Natural killer cell (primary cell): ENCODE results near the gene CTIF. TPM values are rescaled to one million over a fixed set of nuclear protein-coding genes. Genes with fewer than 3 reads are reported as not detected.

Experiments used
- ATAC-seq, 3 donors: fragments of 150-1000 bp in 2 of 3; fragments of 200-7000 bp in 1 of 3; cut with Tn5 transposase; 1 replicate in 1 of 3; 2 replicates in 2 of 3; pipeline ENCODE4 v1.10.0; 2021; ENCODE audit warnings: mild to moderate bottlenecking in 2 of 3, moderate library complexity in 2 of 3
- DNase-seq, 2 donors: peaks; one replicate each; pipeline versions ENCODE4 v3.0.0 to v3.0.0-alpha.2; 2013 to 2021; ENCODE audit warnings: mixed read lengths in 1 of 2
- H3K27ac ChIP-seq: one replicate; pipeline ENCODE4 v1.5.1; 2013; ENCODE audit warnings: mild to moderate bottlenecking, low read length
- H3K27me3 ChIP-seq: one replicate; pipeline ENCODE4 v1.6.1; 2013; ENCODE audit warnings: low read length; ENCODE audit not compliant: control insufficient read depth, insufficient read depth
- H3K36me3 ChIP-seq: one replicate; pipeline ENCODE4 v1.6.1; 2013; ENCODE audit warnings: low read length; ENCODE audit not compliant: control insufficient read depth, insufficient read depth
- H3K4me1 ChIP-seq: one replicate; pipeline ENCODE4 v1.6.1; 2013; ENCODE audit warnings: low read length; ENCODE audit not compliant: control insufficient read depth, insufficient read depth
- H3K4me3 ChIP-seq: one replicate; pipeline ENCODE4 v1.5.1; 2013; ENCODE audit warnings: low read length
- H3K9me3 ChIP-seq: one replicate; pipeline ENCODE4 v1.6.1; 2013; ENCODE audit warnings: low read length; ENCODE audit not compliant: control insufficient read depth, insufficient read depth
- H3K27ac Mint-ChIP-seq, 2 donors: one replicate each; pipeline ENCODE4 v1.8.0; 2022; ENCODE audit warnings: mild to moderate bottlenecking in 2 of 2, mixed read lengths in 2 of 2, moderate library complexity in 1 of 2
- H3K27me3 Mint-ChIP-seq, 2 donors: one replicate each; pipeline ENCODE4 v1.8.0; 2022; ENCODE audit warnings: low read depth in 2 of 2, mixed read lengths in 2 of 2
- H3K36me3 Mint-ChIP-seq: one replicate; pipeline ENCODE4 v1.8.0; 2022; ENCODE audit warnings: mixed read lengths
- H3K4me1 Mint-ChIP-seq, 2 donors: one replicate each; pipeline ENCODE4 v1.8.0; 2022; ENCODE audit warnings: mixed read lengths in 2 of 2
- H3K4me3 Mint-ChIP-seq: one replicate; pipeline ENCODE4 v1.8.0; 2022; ENCODE audit warnings: mild to moderate bottlenecking, moderate library complexity, mixed read lengths
- H3K9me3 Mint-ChIP-seq, 2 donors: one replicate each; pipeline ENCODE4 v1.8.0; 2022; ENCODE audit warnings: mixed read lengths in 2 of 2
- WGBS: methylation state at CpG from one replicate; pipeline ENCODE4 v1.1.7; 2013; ENCODE audit warnings: missing lambda C conversion rate; ENCODE audit not compliant: insufficient coverage; 5-methylcytosine and 5-hydroxymethylcytosine counted together
- intact Hi-C: fragments of 100-400 bp; cut with micrococcal nuclease; formaldehyde crosslinking; loops from one replicate; pipeline ENCODE4 v1.14.2; 2022
- total RNA-seq, 4 donors: library from RNA; stranded (reverse); fragments of 120-200 nt in 1 of 4; gene quantifications; one replicate each; pipeline versions ENCODE4 v1.2.3 to v1.2.4, GENCODE V29; 2013 to 2022
- TF ChIP-seq, protein P1 (sequence below): fragments of 200-600 bp; IDR thresholded peaks from one replicate; pipeline ENCODE4 v1.8.0; 2022; ENCODE audit warnings: antibody characterized with exemption

The CTIF gene
- total RNA-seq, 3 donors from 2014 or later (not counting 1 experiment from before 2014, with no cell fraction given): 6.9 to 10.2 (median 8.2) TPM

DNA sequence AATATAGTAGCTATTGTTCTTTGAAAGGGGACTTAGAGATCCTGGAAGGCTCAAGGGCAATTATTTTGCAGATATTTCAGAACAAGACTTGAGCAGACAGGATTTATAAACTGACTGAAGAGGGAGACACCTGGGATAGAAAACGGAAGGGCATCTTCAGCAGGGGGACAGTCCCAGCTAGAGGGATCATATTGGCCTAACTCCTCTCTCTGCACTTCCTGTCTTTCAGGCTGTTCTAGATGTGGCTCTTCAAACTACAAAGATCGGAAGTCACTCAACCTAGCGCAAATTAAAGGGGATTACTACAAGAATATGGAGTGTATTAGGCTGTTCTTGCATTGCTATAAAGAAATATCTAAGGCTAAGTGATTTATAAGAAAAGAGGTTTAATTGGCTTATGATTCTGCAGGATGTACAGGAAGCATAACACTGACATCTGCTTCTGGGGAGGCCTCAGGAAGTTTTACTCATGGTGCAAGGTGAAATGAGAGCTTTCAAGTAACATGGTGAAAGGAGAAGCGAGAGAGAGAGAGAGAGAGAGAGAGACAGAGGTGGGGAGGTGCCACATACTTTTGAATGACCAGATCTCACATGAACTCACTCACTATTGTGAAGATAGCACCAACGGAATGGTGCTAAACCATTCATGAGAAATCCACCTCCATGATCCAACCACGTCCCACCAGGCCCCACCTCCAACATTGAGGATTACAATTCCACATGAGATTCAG, 5.3 kb upstream of the CTIF start:
- Histone ChIP-seq H3K27ac (no peak overlapping the region), H3K4me1 (peaks cover 3% of the 10 kb centered on the region), H3K36me3 (no peaks in the 10 kb centered on the region), H3K4me3 (no peak overlapping the region), H3K27me3 (no peaks in the 10 kb centered on the region), H3K9me3 (no peaks in the 10 kb centered on the region)
- no peak overlapping the region for H3K27ac Mint-ChIP-seq
- WGBS: 83% methylated on average over 6 of the region's 6 CpGs
- intact Hi-C loops: no loop called here
- no peak overlapping the region for H3K4me3 Mint-ChIP-seq
- H3K9me3 Mint-ChIP-seq: no peaks in the 10 kb centered on the region
- DNase-seq (no peak), ATAC-seq (no peak)
- TF ChIP-seq, protein P1, sequence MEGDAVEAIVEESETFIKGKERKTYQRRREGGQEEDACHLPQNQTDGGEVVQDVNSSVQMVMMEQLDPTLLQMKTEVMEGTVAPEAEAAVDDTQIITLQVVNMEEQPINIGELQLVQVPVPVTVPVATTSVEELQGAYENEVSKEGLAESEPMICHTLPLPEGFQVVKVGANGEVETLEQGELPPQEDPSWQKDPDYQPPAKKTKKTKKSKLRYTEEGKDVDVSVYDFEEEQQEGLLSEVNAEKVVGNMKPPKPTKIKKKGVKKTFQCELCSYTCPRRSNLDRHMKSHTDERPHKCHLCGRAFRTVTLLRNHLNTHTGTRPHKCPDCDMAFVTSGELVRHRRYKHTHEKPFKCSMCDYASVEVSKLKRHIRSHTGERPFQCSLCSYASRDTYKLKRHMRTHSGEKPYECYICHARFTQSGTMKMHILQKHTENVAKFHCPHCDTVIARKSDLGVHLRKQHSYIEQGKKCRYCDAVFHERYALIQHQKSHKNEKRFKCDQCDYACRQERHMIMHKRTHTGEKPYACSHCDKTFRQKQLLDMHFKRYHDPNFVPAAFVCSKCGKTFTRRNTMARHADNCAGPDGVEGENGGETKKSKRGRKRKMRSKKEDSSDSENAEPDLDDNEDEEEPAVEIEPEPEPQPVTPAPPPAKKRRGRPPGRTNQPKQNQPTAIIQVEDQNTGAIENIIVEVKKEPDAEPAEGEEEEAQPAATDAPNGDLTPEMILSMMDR: no peak
- peaks cover 11 to 18% of the 10 kb centered on the region in 2 donors for H3K27me3 Mint-ChIP-seq
- H3K4me1 Mint-ChIP-seq: peaks cover 1 to 3% of the 10 kb centered on the region in 2 donors
- H3K36me3 Mint-ChIP-seq: no peaks in the 10 kb centered on the region

DNA sequence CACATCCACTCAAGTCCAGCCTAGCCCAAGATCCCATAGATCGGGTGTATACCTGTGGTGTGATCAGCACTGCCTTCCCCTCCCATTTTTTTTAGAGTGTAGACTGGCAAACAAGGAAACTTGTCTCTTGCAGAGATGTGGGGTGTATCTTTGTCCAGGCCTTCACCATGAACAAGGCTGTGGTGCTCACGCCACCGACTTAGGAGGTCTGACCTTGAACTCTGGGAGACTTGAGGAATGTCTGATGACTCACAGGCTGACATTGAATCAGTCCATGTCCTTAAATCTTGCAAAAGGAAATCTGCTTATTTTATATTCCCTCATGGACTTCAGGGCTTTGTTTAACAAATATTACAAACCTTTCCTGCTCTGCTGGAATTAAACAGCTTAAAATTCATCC, 4.5 kb upstream of the CTIF start:
- DNase-seq (no peak), ATAC-seq (no peak)
- H3K4me1 Mint-ChIP-seq: peaks cover 4 to 6% of the 10 kb centered on the region in 2 donors
- peaks cover 5% of the 10 kb centered on the region for H3K4me1 ChIP-seq
- no peaks in the 10 kb centered on the region for H3K9me3 Mint-ChIP-seq
- intact Hi-C loops: no loop called here
- H3K27me3 Mint-ChIP-seq: peaks cover 2 to 12% of the 10 kb centered on the region in 2 donors
- H3K4me3 ChIP-seq: no peak overlapping the region
- no peaks in the 10 kb centered on the region for H3K36me3 ChIP-seq
- no peaks in the 10 kb centered on the region for H3K9me3 ChIP-seq
- WGBS: 97% methylated on average over 3 of the region's 3 CpGs
- H3K27ac ChIP-seq: no peak overlapping the region
- H3K4me3 Mint-ChIP-seq: no peak overlapping the region
- no peaks in the 10 kb centered on the region for H3K36me3 Mint-ChIP-seq
- H3K27ac Mint-ChIP-seq: no peak overlapping the region
- TF ChIP-seq, protein P1: no peak
- no peaks in the 10 kb centered on the region for H3K27me3 ChIP-seq

DNA sequence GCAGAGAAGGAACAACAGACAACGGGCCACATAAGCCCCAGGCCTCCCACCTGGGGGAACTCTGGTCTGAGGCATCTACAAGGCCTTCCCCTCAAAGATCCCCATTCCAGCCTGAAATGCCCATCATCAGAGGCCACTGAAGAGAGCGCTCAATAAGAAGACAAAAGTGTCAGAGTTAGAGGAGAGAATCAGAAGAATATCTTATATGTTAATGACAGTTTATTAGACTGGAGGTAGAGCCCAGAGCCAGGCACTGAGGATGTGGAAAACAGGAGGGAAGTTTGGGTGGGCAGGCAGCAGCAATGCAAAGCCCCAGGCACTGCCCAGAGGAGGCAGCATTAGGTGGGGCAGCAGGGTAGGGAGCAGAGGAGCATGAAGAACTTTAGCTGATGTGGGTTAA, 2.9 kb upstream of the CTIF start:
- ATAC-seq (no peak), DNase-seq (no peak)
- H3K27me3 ChIP-seq: no peaks in the 10 kb centered on the region
- H3K9me3 Mint-ChIP-seq: no peaks in the 10 kb centered on the region
- no peaks in the 10 kb centered on the region for H3K36me3 ChIP-seq
- TF ChIP-seq, protein P1: no peak
- 89% methylated on average over 2 of the region's 2 CpGs for WGBS
- H3K36me3 Mint-ChIP-seq: no peaks in the 10 kb centered on the region
- intact Hi-C loops: no loop called here
- H3K4me3 ChIP-seq: no peak overlapping the region
- H3K4me3 Mint-ChIP-seq: peak overlapping the region; percentile 18
- no peak overlapping the region for H3K27ac ChIP-seq
- no peaks in the 10 kb centered on the region for H3K9me3 ChIP-seq
- peaks cover 0 to 7% of the 10 kb centered on the region in 2 donors for H3K27me3 Mint-ChIP-seq
- peaks cover 4 to 14% of the 10 kb centered on the region in 2 donors for H3K4me1 Mint-ChIP-seq
- no peak overlapping the region for H3K27ac Mint-ChIP-seq
- H3K4me1 ChIP-seq: peaks cover 15% of the 10 kb centered on the region

DNA sequence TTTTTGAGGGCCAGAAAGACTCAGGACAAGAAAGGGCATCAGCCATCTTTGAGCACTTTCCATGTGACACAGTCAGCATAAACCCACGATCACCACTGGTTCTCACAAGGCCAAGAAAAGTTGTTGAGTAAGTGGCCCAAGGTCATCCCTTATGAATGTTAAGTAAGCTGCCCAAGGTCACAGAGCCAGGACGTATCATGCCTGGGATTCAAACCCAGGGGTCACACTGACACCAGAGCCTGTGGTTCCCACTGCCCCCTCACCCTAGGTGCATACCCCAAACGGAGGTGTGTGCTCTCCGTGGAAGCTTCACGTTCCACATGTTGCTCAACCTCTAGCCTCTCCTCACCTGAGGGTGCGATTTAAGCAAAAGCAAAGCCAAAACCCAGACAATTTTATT, 2.3 kb upstream of the CTIF start:
- H3K27ac Mint-ChIP-seq: no peak overlapping the region
- WGBS: 88% methylated on average over 6 of the region's 6 CpGs
- intact Hi-C loops: no loop called here
- Histone ChIP-seq H3K4me1 (peaks cover 18% of the 10 kb centered on the region), H3K9me3 (no peaks in the 10 kb centered on the region), H3K27ac (no peak overlapping the region), H3K4me3 (no peak overlapping the region), H3K36me3 (no peaks in the 10 kb centered on the region), H3K27me3 (no peaks in the 10 kb centered on the region)
- DNase-seq (no peak), ATAC-seq (no peak)
- TF ChIP-seq, protein P1: no peak
- peaks cover 4 to 19% of the 10 kb centered on the region in 2 donors for H3K4me1 Mint-ChIP-seq
- H3K4me3 Mint-ChIP-seq: no peak overlapping the region
- H3K36me3 Mint-ChIP-seq: no peaks in the 10 kb centered on the region
- no peaks in the 10 kb centered on the region for H3K9me3 Mint-ChIP-seq
- H3K27me3 Mint-ChIP-seq: peaks cover 0 to 7% of the 10 kb centered on the region in 2 donors
